GM12878 (cell line): ENCODE results near the gene ATL3. TPM values are rescaled to one million over a fixed set of nuclear protein-coding genes. Genes with fewer than 3 reads are reported as not detected.
A peak's percentile ranks its signal among the peaks of the same experiment; 100 is the strongest.

Experiments used
- ATAC-seq: fragments of 200-7000 bp; cut with Tn5 transposase; 3 replicates; pipeline ENCODE4 v1.9.1; 2020; ENCODE audit warnings: mild to moderate bottlenecking, moderate library complexity
- BruUV-seq: library from RNA; stranded (reverse); fragments of 400-500 nt; replicated peaks from 2 replicates; lab custom pipeline; 2021; lab: Mats Ljungman, UMichigan
- CTCF ChIA-PET: fragments of 300-600 bp; sonication (Branson Sonifier 250); formaldehyde crosslinking; extraction: SDS; loops from one replicate; lab custom pipeline; 2021; ENCODE audit warnings: inconsistent platforms; lab: Yijun Ruan, JAX
- POLR2A ChIA-PET: fragments of 350-600 bp; formaldehyde crosslinking; extraction: SDS; loops from one replicate; lab custom pipeline; 2021; ENCODE audit warnings: inconsistent platforms; lab: Charles Lee
- RAD21 ChIA-PET: fragments of 300-600 bp; sonication (Branson Sonifier 250); formaldehyde crosslinking; loops from one replicate; lab custom pipeline; 2023; ENCODE audit warnings: antibody characterized with exemption; ENCODE audit not compliant: unreplicated experiment; lab: Charles Lee
- SMC1A ChIA-PET: fragments of 300-600 bp; sonication (Branson Sonifier 250); formaldehyde crosslinking; loops from one replicate; lab custom pipeline; 2023; ENCODE audit not compliant: unreplicated experiment, uncharacterized antibody; lab: Charles Lee
- DNase-seq: peaks from one replicate; pipeline ENCODE4 v3.0.0-alpha.2; 2011; ENCODE audit warnings: low read depth, low spot score
- FAIRE-seq: peaks from 3 replicates; lab custom pipeline; 2011; peaks lifted over from hg19 to GRCh38; lab: Jason Lieb, UNC
- H2AFZ ChIP-seq: 2 replicates; pipeline ENCODE4 v1.6.0; 2011; ENCODE audit warnings: low read depth, low read length, control low read depth; ENCODE audit not compliant: control insufficient read depth
- H3K27ac ChIP-seq: 2 replicates; pipeline ENCODE4 v1.5.1; 2011; ENCODE audit warnings: control low read depth; ENCODE audit not compliant: control insufficient read depth, insufficient read depth
- H3K27me3 ChIP-seq, 2 experiments: replicated peaks in 1 of 2; 2 replicates each; pipeline versions ENCODE4 v1.6.0 to v1.6.1; 2011; ENCODE audit warnings: low read length in 1 of 2; ENCODE audit not compliant: control insufficient read depth in 2 of 2, insufficient read depth in 2 of 2
- H3K36me3 ChIP-seq, 2 experiments: 2 replicates each; pipeline ENCODE4 v1.5.1; 2011; ENCODE audit warnings: low read length in 1 of 2; ENCODE audit not compliant: control insufficient read depth in 2 of 2, insufficient read depth in 2 of 2
- H3K4me1 ChIP-seq: 2 replicates; pipeline ENCODE4 v1.6.1; 2011; ENCODE audit warnings: mild to moderate bottlenecking, low read length, moderate library complexity, mixed read lengths; ENCODE audit not compliant: control insufficient read depth, insufficient read depth
- H3K4me2 ChIP-seq: 2 replicates; pipeline ENCODE4 v1.6.0; 2011; ENCODE audit warnings: control low read depth; ENCODE audit not compliant: control insufficient read depth, insufficient read depth
- H3K4me3 ChIP-seq: fragments of 200-600 bp; sonication (generic); 2 replicates; pipeline ENCODE4 v1.5.1; 2016
- H3K79me2 ChIP-seq: 2 replicates; pipeline ENCODE4 v1.6.0; 2011; ENCODE audit warnings: low read length; ENCODE audit not compliant: control insufficient read depth, insufficient read depth
- H3K9ac ChIP-seq: 2 replicates; pipeline ENCODE4 v1.8.0; 2011; ENCODE audit warnings: low read length, control low read depth, mixed read lengths; ENCODE audit not compliant: control insufficient read depth, insufficient read depth
- H3K9me3 ChIP-seq: replicated peaks from 3 replicates; pipeline ENCODE4 v1.5.1; 2011; ENCODE audit warnings: mild to moderate bottlenecking, low read length; ENCODE audit not compliant: control insufficient read depth, insufficient read depth
- H4K20me1 ChIP-seq: 2 replicates; pipeline ENCODE4 v1.6.0; 2011; ENCODE audit not compliant: control insufficient read depth, insufficient read depth
- ASH2L ChIP-seq: fragments of 300-600, 200-600 bp; sonication (generic); IDR thresholded peaks from 2 replicates; pipeline ENCODE4 v1.6.1; 2017; ENCODE audit warnings: low read depth, mild to moderate bottlenecking, borderline replicate concordance
- CTCF ChIP-seq, 3 experiments: IDR thresholded peaks in 2 of 3; conservative IDR thresholded peaks in 1 of 3; 2 replicates each; pipeline ENCODE4 v1.5.1; 2011; ENCODE audit warnings: low read depth in 3 of 3, low read length in 3 of 3, mild to moderate bottlenecking in 3 of 3, control low read depth in 2 of 3, moderate library complexity in 2 of 3, inconsistent platforms in 1 of 3, mixed read lengths in 1 of 3; ENCODE audit not compliant: control insufficient read depth in 2 of 3, insufficient read depth in 1 of 3; ENCODE audit errors: extremely low read depth in 1 of 3
- GATAD2B ChIP-seq: fragments of 450-650 bp; conservative IDR thresholded peaks from 2 replicates; pipeline ENCODE4 v1.6.1; 2017; ENCODE audit warnings: low read depth, mild to moderate bottlenecking, moderate library complexity
- RAD21 ChIP-seq: IDR thresholded peaks from 2 replicates; pipeline ENCODE4 v1.6.1; 2011; ENCODE audit warnings: mild to moderate bottlenecking, low read depth, low read length, moderate library complexity; ENCODE audit not compliant: insufficient read depth
- RBBP5 ChIP-seq: fragments of 200-600 bp; sonication (generic); conservative IDR thresholded peaks from 2 replicates; pipeline ENCODE4 v1.6.1; 2016
- SREBF1 ChIP-seq: IDR thresholded peaks from 2 replicates; pipeline ENCODE4 v1.6.1; 2012; ENCODE audit warnings: mild to moderate bottlenecking, low read length
- WRNIP1 ChIP-seq: IDR thresholded peaks from 2 replicates; pipeline ENCODE4 v1.6.1; 2011; ENCODE audit warnings: low read depth, low read length, improper control_type of control experiment, borderline replicate concordance
- ZZZ3 ChIP-seq: IDR thresholded peaks from 2 replicates; pipeline ENCODE4 v1.6.1; 2011; ENCODE audit warnings: low read depth; ENCODE audit not compliant: control insufficient read depth, insufficient read length
- WGBS: methylation state at CpG from one replicate; pipeline ENCODE4 v1.1.6; 2016; ENCODE audit warnings: low lambda C conversion rate; ENCODE audit not compliant: insufficient replicate concordance, insufficient coverage; ENCODE audit errors: missing lambda C conversion rate; 5-methylcytosine and 5-hydroxymethylcytosine counted together
- in situ Hi-C: fragments of 300-500 bp; cut with MboI; formaldehyde crosslinking; loops from 9 replicates; pipeline ENCODE4 v1.14.3; 2018; ENCODE audit warnings: mixed read lengths
- intact Hi-C: fragments of 100-400 bp; cut with micrococcal nuclease; formaldehyde crosslinking; loops from one replicate; pipeline ENCODE4 v1.14.2; 2022; ENCODE audit not compliant: unreplicated experiment
- polyA plus RNA-seq, 11 experiments: library from polyadenylated mRNA; depleted of rRNA in 4 of 11; unstranded in 6 of 11; stranded (reverse) in 5 of 11; fragments of >200 nt; fragmentation: Nextera tagmentation in 4 of 11; fragmentation: Illumina TruSeq in 1 of 11; extraction: Ambion mirVana in 4 of 11; extraction: Trizol in 1 of 11; gene quantifications; 1 replicate in 1 of 11; 2 replicates in 10 of 11; pipeline versions ENCODE4 v1.2.1 to v1.2.3, GENCODE V29; 2011 to 2016; ENCODE audit warnings: inconsistent platforms in 2 of 11, missing spikeins in 2 of 11, low read depth in 1 of 11
- total RNA-seq, 4 experiments: library from RNA; depleted of rRNA in 3 of 4; stranded (reverse); fragments of >200 nt in 3 of 4; fragmentation: Illumina TruSeq in 1 of 4; extraction: Trizol in 1 of 4; gene quantifications; 2 replicates each; pipeline versions ENCODE4 v1.2.1 to v1.2.3, GENCODE V29; 2013 to 2021

The ATL3 gene
- total and polyA plus RNA-seq, 10 of the 15 experiments (the other 5 are each of a cell fraction or from before 2014, with no cell fraction given): 12.0 to 36.0 (median 21.5) TPM

- TF ChIP-seq GATAD2B: no peak
Observed at GRCh38 chr11:63643205-63643604, 28.0 kb downstream of the ATL3 start (continued).

GRCh38 chr11:63641727-63642126 is 29.4 kb downstream of the ATL3 start:
- Histone ChIP-seq H3K27me3 (no peaks in the 10 kb centered on the region), H3K4me3 (no peak overlapping the region), H3K9ac (no peak overlapping the region), H3K9me3 (no peaks in the 10 kb centered on the region), H3K4me1 (no peaks in the 10 kb centered on the region), H2AFZ (no peak overlapping the region), H3K36me3 (peaks cover 0 to 16% of the 10 kb centered on the region in 2 experiments; a peak in 3 of 4 replicates), H3K27ac (no peak overlapping the region), H3K79me2 (no peaks in the 10 kb centered on the region), H3K4me2 (no peak overlapping the region), H4K20me1 (no peaks in the 10 kb centered on the region)
- no peak for TF ChIP-seq WRNIP1
- no peak for TF ChIP-seq ASH2L
- FAIRE-seq (no peak), ATAC-seq (no peak), DNase-seq (no peak)
- ChIA-PET CTCF (interaction anchor here (1.3 to 11.1 kb wide), 3 partner anchors 21 to 162 kb away, joined by 3 to 206 read pairs (median 131); no protein-coding TSS in a partner anchor), POLR2A (no interaction called here), SMC1A (interaction anchor here (0.6 to 1.4 kb wide), 7 partner anchors 12 to 163 kb away, joined by 3 to 6 read pairs (median 3); no protein-coding TSS in a partner anchor), RAD21 (interaction anchor here (3.1 kb wide), 1 partner anchor 97 kb away, joined by 9 read pairs; no protein-coding TSS in a partner anchor)
- TSS peak; percentile 20 for BruUV-seq
- intact Hi-C loops (no loop called here), in situ Hi-C loops (no loop called here)

- RAD21 ChIA-PET: interaction anchor here (0.8 to 4.5 kb wide), 7 partner anchors 15 to 160 kb away, joined by 3 to 113 read pairs (median 5); no protein-coding TSS in a partner anchor
- in situ Hi-C loops: loop anchor here (5.0 to 10.0 kb wide), 2 partner anchors 162 to 605 kb away; no protein-coding TSS in a partner anchor
Observed at GRCh38 chr11:63639199-63639832, 31.9 kb downstream of the ATL3 start.

More at GRCh38 chr11:63639199-63639832, 31.9 kb downstream of the ATL3 start:
- FAIRE-seq: no peak
- no peaks in the 10 kb centered on the region for H3K4me1 ChIP-seq
- H3K9ac ChIP-seq: no peak overlapping the region
- H3K4me3 ChIP-seq: no peak overlapping the region
- CTCF ChIA-PET: interaction anchor here (0.7 to 11.1 kb wide), 27 partner anchors 9 to 160 kb away, joined by 3 to 206 read pairs (median 5); partner anchors contain the start of genes PLAAT2 and RTN3
- TF ChIP-seq RBBP5 (no peak), RAD21 (no peak), SREBF1 (no peak), CTCF (IDR thresholded peaks at IDR 0.05 in 2 of 3, conservative IDR thresholded peaks at IDR 0.05 in 1 of 3; ENCODE audit: control insufficient read depth in 2 of 3, extremely low read depth in 1 of 3, insufficient read depth in 1 of 3, low read depth in 3 of 3, low read length in 3 of 3) (peak; percentile 15 to 45 (median 26); a peak in 4 of 6 replicates), ZZZ3 (no peak)
- H4K20me1 ChIP-seq: no peaks in the 10 kb centered on the region
- H3K79me2 ChIP-seq: no peaks in the 10 kb centered on the region
- no peak overlapping the region for H3K4me2 ChIP-seq
- no peak overlapping the region for H2AFZ ChIP-seq
- H3K27me3 ChIP-seq: no peaks in the 10 kb centered on the region
- POLR2A ChIA-PET: interaction anchor here (0.6 kb wide), 1 partner anchor 545 kb away, joined by 3 read pairs; no protein-coding TSS in a partner anchor
- no TSS peak for BruUV-seq
- SMC1A ChIA-PET: interaction anchor here (0.9 to 5.5 kb wide), 11 partner anchors 8 to 160 kb away, joined by 3 to 112 read pairs (median 4); partner anchors contain the start of gene LGALS12
- no peaks in the 10 kb centered on the region for H3K9me3 ChIP-seq
- intact Hi-C loops: loop anchor here (1.0 to 5.0 kb wide), 2 partner anchors 99 to 602 kb away; no protein-coding TSS in a partner anchor
- peaks cover 4 to 21% of the 10 kb centered on the region in 2 experiments for H3K36me3 ChIP-seq
- no peak for DNase-seq
- no peak overlapping the region for H3K27ac ChIP-seq
- ATAC-seq: no peak
- 48% methylated on average over 3 of the region's 3 CpGs for WGBS
